ENCODE results near the gene TMED10.

TMED10 gene

DNA sequence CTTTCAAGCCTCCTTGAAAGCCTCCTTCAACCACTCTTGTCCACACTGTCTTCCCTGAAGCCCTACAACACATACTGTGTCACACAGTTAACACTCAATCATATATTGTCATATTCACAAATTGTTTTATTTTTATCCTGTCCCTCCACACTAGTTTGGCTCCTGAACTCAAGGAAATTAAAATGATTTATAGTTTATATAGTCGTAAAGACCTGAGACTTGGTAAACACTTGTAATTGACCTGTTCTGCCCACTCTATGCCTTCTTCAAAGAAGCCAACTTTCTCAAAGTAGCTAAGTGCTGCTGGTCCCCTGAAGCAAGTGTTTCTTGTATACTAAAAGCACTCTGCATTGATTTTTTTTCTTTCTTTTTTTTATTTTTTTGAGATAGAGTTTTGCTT, 33.9 kb downstream of the TMED10 start:
- H3K4me3 ChIP-seq (ENCODE audit: low read depth, low read length): no peak overlapping the region
- TF ChIP-seq CTCF (IDR thresholded peaks at IDR 0.05; ENCODE audit: insufficient read depth, low read depth, low read length, missing control alignments): no peak
- no peak for DNase-seq (ENCODE audit: low read depth)

- DNase-seq (ENCODE audit: low read depth): peak; percentile 37
- TF ChIP-seq CTCF (IDR thresholded peaks at IDR 0.05; ENCODE audit: insufficient read depth, low read depth, low read length, missing control alignments): peak; percentile 39
- no peak overlapping the region for H3K4me3 ChIP-seq (ENCODE audit: low read depth, low read length)
These were observed 34.4 kb downstream of the TMED10 start for GRCh38 chr14:75141967-75142366.

- DNase-seq (ENCODE audit: low read depth): peak; percentile 13
- no peak overlapping the region for H3K4me3 ChIP-seq (ENCODE audit: low read depth, low read length)
- TF ChIP-seq CTCF (IDR thresholded peaks at IDR 0.05; ENCODE audit: insufficient read depth, low read depth, low read length, missing control alignments): no peak
These were observed 35.4 kb downstream of the TMED10 start for GRCh38 chr14:75141062-75141461.

- DNase-seq (ENCODE audit: low read depth): no peak
- no peak overlapping the region for H3K4me3 ChIP-seq (ENCODE audit: low read depth, low read length)
- no peak for TF ChIP-seq CTCF (IDR thresholded peaks at IDR 0.05; ENCODE audit: insufficient read depth, low read depth, low read length, missing control alignments)
These were observed 35.8 kb downstream of the TMED10 start for GRCh38 chr14:75140620-75141019.

- DNase-seq (ENCODE audit: low read depth): no peak
- TF ChIP-seq CTCF (IDR thresholded peaks at IDR 0.05; ENCODE audit: insufficient read depth, low read depth, low read length, missing control alignments): no peak
These were observed 37.2 kb downstream of the TMED10 start for GRCh38 chr14:75139185-75139584.

DNA sequence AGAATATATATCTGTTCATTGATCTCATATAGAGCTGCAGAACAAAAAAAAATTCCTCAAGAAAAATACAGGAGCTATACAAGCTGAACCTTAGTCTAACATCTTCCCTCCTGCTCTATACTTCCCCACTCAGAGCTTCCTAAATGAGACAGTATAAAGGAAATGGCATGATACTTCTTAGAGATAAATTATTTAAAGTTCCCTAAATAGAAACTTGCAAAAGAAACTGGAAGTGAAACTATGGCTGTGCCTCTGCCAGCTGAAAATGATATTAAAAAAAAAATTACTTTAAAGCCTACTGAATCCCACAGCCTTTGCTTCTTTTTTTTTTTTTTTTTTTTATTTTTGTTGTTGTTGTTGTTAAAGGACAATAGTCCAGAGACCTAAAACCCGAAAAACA, 37.9 kb downstream of the TMED10 start:
- no peak for TF ChIP-seq CTCF (IDR thresholded peaks at IDR 0.05; ENCODE audit: insufficient read depth, low read depth, low read length, missing control alignments)
- no peak overlapping the region for H3K4me3 ChIP-seq (ENCODE audit: low read depth, low read length)
- DNase-seq (ENCODE audit: low read depth): no peak

More at GRCh38 chr14:75139185-75139584, 37.2 kb downstream of the TMED10 start:
- no peak overlapping the region for H3K4me3 ChIP-seq (ENCODE audit: low read depth, low read length)

DNA sequence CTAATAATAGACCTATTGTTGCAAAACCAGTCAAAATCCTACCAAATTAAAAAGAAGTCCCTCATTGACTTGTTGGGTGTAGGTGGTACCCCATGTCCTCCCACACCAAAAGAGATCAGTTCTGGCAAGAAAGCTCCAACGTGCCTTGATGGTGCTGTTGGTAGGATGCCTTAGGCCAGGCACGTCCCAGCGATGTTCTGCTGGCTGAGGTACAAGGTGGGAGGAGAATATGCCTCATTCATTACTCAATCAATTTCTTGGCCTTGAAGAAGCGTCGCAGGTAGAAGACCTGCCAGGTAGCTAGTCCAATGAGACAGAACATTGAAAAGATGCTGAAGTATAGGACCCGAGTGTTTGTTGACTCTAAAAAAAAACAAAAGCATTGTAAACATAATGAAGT, 41.8 kb downstream of the TMED10 start:
- no peak for DNase-seq (ENCODE audit: low read depth)
- TF ChIP-seq CTCF (IDR thresholded peaks at IDR 0.05; ENCODE audit: insufficient read depth, low read depth, low read length, missing control alignments): no peak
- no peak overlapping the region for H3K4me3 ChIP-seq (ENCODE audit: low read depth, low read length)
